Stimulated activated CD4-positive, alpha-beta T cell treated with anti-CD3 and anti-CD28 coated beads, TNF-alpha, amount 100 ng/mL, for 48 hours (primary cell): Measurements from ENCODE around the gene NES.

Experiments
- DNase-seq, 3 donors: peaks; one replicate each; pipeline ENCODE4 v3.0.0-alpha.2; 2020; ENCODE audit warnings: low read depth in 3 of 3

The NES gene

DNA sequence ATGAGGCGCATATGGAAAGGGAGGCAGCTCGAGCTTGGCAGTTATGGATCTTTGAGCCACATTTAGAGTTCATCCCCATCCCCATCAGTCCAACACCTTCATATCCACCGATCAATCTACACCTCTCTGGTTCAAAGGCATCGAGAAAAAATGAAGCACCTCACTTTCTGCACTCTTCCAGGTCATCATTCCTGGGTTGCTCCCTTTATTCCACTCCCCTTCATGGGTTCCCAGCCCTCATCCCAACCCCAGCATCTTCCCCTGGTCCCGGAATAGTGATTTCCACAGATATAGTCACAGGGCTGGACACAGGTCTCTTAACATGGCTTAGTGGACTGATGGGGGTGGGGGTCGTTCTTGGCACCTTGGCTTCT, 57.6 kb downstream of the NES start:
- DNase-seq: no peak

DNA sequence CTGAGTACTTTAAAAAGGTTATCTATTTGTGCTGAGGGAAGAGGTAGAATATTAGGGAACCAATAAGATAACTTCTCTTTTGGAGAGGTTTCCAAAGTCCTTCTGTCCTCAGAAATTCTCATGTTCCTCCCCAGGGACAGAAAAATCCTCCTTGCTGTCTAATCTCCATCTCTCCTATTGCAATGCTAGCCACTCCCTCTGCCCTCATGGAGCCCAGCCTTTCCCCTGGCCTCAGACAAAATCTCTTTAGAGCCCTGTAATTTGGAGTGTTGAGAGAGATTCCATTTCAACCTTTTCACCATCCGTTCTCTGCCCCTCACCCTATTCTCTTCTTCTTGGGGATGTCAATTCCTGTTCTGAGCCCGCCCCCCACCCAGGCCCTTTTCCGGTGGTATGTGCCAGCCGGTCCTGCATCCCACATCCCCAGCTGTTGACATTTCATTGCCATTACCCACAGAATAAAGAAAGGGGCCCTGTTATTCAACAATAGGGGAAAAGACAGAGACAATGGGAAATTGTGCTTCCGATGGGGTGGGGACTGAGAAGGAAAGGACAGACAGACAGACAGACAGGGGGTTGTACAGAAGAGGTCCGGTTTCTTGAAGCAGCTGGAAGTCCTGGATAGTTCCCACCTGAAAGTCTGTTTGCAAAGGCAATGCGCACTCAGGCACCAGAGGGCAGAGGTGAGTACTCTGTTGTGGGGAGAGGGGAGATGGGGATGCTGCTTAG, 58.2 kb downstream of the NES start, which contains the start of gene HAPLN2:
Gene HAPLN2, plus strand, starts transcription at position 563 of the 729 bp plus-strand sequence. CDS start 4,076 bp downstream, outside the sequence.
- no peak for DNase-seq
